Activated CD8-positive, alpha-beta T cell treated with anti-CD3 and anti-CD28 coated beads for 36 hours (primary cell): ENCODE measurements around the gene BOLA2B. TPM values are rescaled to one million over a fixed set of nuclear protein-coding genes. Genes with fewer than 3 reads are reported as not detected.
A peak's percentile ranks its signal among the peaks of the same experiment; 100 is the strongest.

ENCODE experiments used
- ATAC-seq: fragments of 200-7000 bp; cut with Tn5 transposase; one replicate; pipeline ENCODE4 v1.10.0; 2021; ENCODE audit warnings: mild to moderate bottlenecking, moderate library complexity
- CTCF ChIA-PET: fragments of 350-600 bp; sonication (Branson Sonifier 250); formaldehyde crosslinking; loops from one replicate; lab custom pipeline; 2021; ENCODE audit warnings: antibody characterized with exemption; lab: Charles Lee
- POLR2A ChIA-PET: fragments of 350-600 bp; sonication (Branson Sonifier 250); formaldehyde crosslinking; loops from one replicate; lab custom pipeline; 2021; ENCODE audit warnings: antibody characterized with exemption; lab: Charles Lee
- DNase-seq: peaks from one replicate; pipeline ENCODE4 v3.0.0-alpha.2; 2020
- H3K27ac Mint-ChIP-seq: one replicate; pipeline ENCODE4 v1.8.0; 2021; ENCODE audit warnings: mild to moderate bottlenecking, mixed read lengths
- H3K27me3 Mint-ChIP-seq: one replicate; pipeline ENCODE4 v1.8.0; 2021; ENCODE audit warnings: mixed read lengths
- H3K36me3 Mint-ChIP-seq: one replicate; pipeline ENCODE4 v1.8.0; 2021; ENCODE audit warnings: low read depth, mixed read lengths
- H3K4me1 Mint-ChIP-seq: one replicate; pipeline ENCODE4 v1.8.0; 2021; ENCODE audit warnings: low read depth, mixed read lengths
- H3K4me3 Mint-ChIP-seq: one replicate; pipeline ENCODE4 v1.8.0; 2021; ENCODE audit warnings: mild to moderate bottlenecking, moderate library complexity, mixed read lengths
- H3K9me3 Mint-ChIP-seq: one replicate; pipeline ENCODE4 v1.8.0; 2021; ENCODE audit warnings: mixed read lengths
- intact Hi-C: fragments of 100-400 bp; cut with micrococcal nuclease; formaldehyde crosslinking; loops from one replicate; pipeline ENCODE4 v1.10.0; 2022
- total RNA-seq, 2 experiments: library from RNA; stranded (reverse); gene quantifications; one replicate each; pipeline ENCODE4 v1.2.3, GENCODE V29; 2021
- TF ChIP-seq, protein P1 (sequence below): fragments of 200-600 bp; IDR thresholded peaks from one replicate; pipeline ENCODE4 v1.8.0; 2022; ENCODE audit warnings: antibody characterized with exemption, mild to moderate bottlenecking

BOLA2B gene
- total RNA-seq, 2 experiments from 2014 or later = 248 to 254 TPM

DNA sequence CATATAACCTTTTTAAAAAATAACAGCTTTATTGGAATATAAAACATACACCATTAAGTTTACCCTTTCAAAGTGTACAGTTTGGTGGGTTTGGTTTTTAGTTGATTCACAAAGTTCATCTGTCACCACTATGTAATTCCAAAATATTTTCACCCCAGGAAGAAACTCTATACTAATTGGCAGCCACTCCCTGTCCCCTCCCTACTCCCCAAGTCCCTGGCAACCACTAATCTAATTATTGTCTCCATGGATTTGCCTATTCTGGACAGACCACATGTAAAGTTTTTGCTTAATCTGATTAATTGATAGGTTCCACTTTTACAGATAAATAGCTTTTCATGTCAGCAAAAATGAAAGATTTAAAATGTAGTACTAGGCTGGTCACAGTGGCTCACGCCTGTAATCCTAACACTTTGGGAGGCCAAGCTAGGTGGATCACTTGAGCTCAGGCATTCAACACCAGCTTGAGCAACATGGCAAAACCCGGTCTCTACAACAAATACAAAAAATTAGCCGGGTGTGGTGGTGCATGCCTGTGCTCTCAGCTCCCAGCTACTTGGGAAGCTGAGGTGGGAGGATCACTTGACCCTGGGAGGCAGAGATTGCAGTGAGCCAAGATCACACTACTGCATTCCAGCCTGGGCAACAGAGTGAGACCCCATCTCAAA, 45.5 kb downstream of the BOLA2B start:
- Mint-ChIP-seq H3K27ac (no peak overlapping the region), H3K4me3 (no peak overlapping the region), H3K9me3 (peaks cover 6% of the 10 kb centered on the region), H3K4me1 (peaks cover 8% of the 10 kb centered on the region), H3K36me3 (peaks cover 3% of the 10 kb centered on the region), H3K27me3 (no peaks in the 10 kb centered on the region)
- intact Hi-C loops = no loop called here
- DNase-seq (no peak), ATAC-seq (no peak)
- TF ChIP-seq, protein P1, sequence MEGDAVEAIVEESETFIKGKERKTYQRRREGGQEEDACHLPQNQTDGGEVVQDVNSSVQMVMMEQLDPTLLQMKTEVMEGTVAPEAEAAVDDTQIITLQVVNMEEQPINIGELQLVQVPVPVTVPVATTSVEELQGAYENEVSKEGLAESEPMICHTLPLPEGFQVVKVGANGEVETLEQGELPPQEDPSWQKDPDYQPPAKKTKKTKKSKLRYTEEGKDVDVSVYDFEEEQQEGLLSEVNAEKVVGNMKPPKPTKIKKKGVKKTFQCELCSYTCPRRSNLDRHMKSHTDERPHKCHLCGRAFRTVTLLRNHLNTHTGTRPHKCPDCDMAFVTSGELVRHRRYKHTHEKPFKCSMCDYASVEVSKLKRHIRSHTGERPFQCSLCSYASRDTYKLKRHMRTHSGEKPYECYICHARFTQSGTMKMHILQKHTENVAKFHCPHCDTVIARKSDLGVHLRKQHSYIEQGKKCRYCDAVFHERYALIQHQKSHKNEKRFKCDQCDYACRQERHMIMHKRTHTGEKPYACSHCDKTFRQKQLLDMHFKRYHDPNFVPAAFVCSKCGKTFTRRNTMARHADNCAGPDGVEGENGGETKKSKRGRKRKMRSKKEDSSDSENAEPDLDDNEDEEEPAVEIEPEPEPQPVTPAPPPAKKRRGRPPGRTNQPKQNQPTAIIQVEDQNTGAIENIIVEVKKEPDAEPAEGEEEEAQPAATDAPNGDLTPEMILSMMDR = no peak
- ChIA-PET POLR2A (interaction anchor here (1.5 kb wide), 1 partner anchor 270 kb away, joined by 3 read pairs; no protein-coding TSS in a partner anchor), CTCF (interaction anchor here (0.9 to 1.9 kb wide), 2 partner anchors 35 to 56 kb away, joined by 5 read pairs; partner anchors contain the start of genes GDPD3 and TBX6)

DNA sequence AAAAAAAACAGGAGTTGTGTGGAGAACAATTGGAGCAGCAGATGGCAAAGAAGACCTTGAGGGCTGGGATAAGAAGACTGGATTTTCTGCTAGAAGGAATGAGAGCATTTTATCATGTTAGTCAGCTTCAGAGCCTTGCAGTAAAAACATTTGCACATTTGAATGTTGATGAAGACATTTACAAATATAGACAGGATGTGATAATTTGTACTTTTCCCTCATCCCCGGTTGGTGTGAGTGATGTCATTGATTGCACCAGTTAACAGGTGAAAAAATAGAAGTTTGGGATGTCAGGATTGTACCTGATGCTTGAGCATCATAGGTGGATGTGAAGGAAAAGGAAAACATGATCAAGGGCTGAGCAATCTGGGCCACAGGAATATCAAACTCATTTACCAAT, 47.8 kb downstream of the BOLA2B start:
- ChIA-PET POLR2A (no interaction called here), CTCF (no interaction called here)
- Mint-ChIP-seq H3K27me3 (no peaks in the 10 kb centered on the region), H3K4me1 (peaks cover 17% of the 10 kb centered on the region), H3K36me3 (peaks cover 3% of the 10 kb centered on the region), H3K9me3 (peaks cover 6% of the 10 kb centered on the region), H3K27ac (no peak overlapping the region), H3K4me3 (no peak overlapping the region)
- TF ChIP-seq, protein P1 = no peak
- intact Hi-C loops = no loop called here
- DNase-seq (no peak), ATAC-seq (no peak)

DNA sequence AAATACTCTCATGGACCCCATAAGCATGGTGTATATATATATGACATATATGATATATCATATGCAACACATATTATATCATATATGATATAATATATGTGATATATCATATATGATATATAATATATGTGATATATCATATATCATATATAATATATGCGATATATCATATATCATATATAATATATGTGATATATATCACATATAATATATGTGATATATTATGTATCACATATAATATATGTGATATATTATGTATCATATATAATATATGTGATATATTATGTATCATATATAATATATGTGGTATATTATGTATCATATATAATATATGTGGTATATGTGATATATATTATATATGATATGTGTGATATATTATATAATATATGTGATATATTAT, 48.5 kb downstream of the BOLA2B start:
- H3K4me3 Mint-ChIP-seq = no peak overlapping the region
- H3K27ac Mint-ChIP-seq = no peak overlapping the region
- H3K4me1 Mint-ChIP-seq = peaks cover 18% of the 10 kb centered on the region
- no peaks in the 10 kb centered on the region for H3K27me3 Mint-ChIP-seq
- peaks cover 3% of the 10 kb centered on the region for H3K36me3 Mint-ChIP-seq
- POLR2A ChIA-PET = no interaction called here
- CTCF ChIA-PET = no interaction called here
- TF ChIP-seq, protein P1 = no peak
- H3K9me3 Mint-ChIP-seq = peaks cover 6% of the 10 kb centered on the region
- intact Hi-C loops = no loop called here
- no peak for DNase-seq
- ATAC-seq = no peak

DNA sequence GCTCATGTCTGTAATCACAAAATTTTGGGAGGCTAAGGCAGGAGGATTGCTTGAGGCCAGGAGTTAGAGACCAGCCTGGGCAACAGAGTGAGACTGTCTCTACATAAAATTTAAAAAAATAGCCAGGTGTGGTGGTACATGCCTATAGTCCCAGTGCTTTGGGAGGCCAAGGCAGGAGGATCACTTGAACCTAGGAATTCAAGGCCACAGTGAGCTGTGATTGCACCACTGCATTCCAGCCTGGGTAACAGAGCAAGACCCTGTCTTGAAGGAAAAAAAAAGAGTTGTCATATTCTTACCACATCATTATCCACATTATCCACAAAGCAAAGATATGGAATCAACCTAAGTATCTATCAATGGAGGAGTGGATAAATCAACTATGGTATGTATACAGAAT, 49.4 kb downstream of the BOLA2B start:
- POLR2A ChIA-PET = no interaction called here
- CTCF ChIA-PET = no interaction called here
- DNase-seq = no peak
- no peak for ATAC-seq
- intact Hi-C loops = no loop called here
- no peaks in the 10 kb centered on the region for H3K27me3 Mint-ChIP-seq
- no peaks in the 10 kb centered on the region for H3K36me3 Mint-ChIP-seq
- peaks cover 26% of the 10 kb centered on the region for H3K4me1 Mint-ChIP-seq
- TF ChIP-seq, protein P1 = no peak
- H3K27ac Mint-ChIP-seq = no peak overlapping the region
- no peaks in the 10 kb centered on the region for H3K9me3 Mint-ChIP-seq
- H3K4me3 Mint-ChIP-seq = no peak overlapping the region

DNA sequence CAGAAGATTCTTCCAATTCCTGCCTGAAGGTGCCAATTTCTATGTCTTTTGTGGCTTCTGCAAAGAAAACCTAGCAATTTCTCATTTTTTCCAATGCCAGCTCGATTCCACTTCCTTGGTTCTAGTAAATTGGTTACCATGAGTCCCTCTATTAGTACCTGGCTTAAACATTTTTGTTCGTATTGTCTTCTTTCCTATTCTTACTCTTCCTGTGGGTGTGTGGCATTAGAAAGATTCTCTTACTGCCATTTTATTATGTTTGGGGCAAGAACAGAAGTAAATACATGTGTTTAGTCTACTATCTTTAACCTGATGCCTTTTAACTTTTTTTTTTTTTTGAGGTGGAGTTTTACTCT, 50.1 kb downstream of the BOLA2B start:
- POLR2A ChIA-PET = interaction anchor here (1.2 kb wide), 1 partner anchor 12 kb away, joined by 4 read pairs; no protein-coding TSS in a partner anchor
- intact Hi-C loops = no loop called here
- Mint-ChIP-seq H3K4me3 (no peak overlapping the region), H3K4me1 (peaks cover 26% of the 10 kb centered on the region), H3K36me3 (no peaks in the 10 kb centered on the region), H3K27ac (peak overlapping the region; percentile 50), H3K27me3 (no peaks in the 10 kb centered on the region), H3K9me3 (no peaks in the 10 kb centered on the region)
- ATAC-seq = peak; percentile 49
- CTCF ChIA-PET = interaction anchor here (0.8 to 1.9 kb wide), 8 partner anchors 13 to 266 kb away, joined by 3 to 16 read pairs (median 4); partner anchors contain the start of gene TBX6
- no peak for DNase-seq
- TF ChIP-seq, protein P1 = no peak
